ENCODE measurements around the gene LCOR. TPM values are rescaled to one million over a fixed set of nuclear protein-coding genes. Genes with fewer than 3 reads are reported as not detected.

LCOR gene
- total and polyA plus RNA-seq, 2 of the 13 experiments (the other 11 are each of a cell fraction or from before 2014, with no cell fraction given) = 12.4 to 23.7 TPM

DNA sequence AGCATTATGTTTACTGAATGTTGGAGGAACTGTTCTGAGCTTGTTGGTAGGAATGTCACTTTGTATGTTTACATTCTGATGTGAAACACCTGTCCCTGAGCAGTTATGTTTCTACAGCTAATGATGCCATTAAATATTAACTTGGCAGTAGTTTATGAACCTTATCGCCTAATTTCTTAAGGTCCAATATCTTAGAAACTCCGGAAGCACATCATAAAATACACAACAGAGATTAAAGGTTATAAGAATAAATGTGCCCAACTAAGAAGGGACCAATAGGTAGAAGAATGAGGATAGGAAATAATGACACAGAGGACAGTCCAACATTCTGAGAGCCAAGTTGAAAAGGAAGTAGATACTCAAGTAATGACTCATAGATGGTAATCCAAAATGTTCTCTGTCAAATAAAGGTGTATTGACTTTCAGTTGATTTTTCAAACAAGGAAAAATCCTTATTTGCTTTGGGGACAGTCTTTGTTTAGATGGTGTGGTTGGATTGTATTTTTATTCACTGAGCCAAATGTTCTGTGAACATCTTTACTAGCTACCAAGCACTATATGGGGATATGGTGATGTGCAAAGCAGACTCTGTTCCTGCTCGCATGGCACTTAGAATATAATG lies 31.9 kb downstream of the LCOR start (continued):
- TF ChIP-seq, protein P1, sequence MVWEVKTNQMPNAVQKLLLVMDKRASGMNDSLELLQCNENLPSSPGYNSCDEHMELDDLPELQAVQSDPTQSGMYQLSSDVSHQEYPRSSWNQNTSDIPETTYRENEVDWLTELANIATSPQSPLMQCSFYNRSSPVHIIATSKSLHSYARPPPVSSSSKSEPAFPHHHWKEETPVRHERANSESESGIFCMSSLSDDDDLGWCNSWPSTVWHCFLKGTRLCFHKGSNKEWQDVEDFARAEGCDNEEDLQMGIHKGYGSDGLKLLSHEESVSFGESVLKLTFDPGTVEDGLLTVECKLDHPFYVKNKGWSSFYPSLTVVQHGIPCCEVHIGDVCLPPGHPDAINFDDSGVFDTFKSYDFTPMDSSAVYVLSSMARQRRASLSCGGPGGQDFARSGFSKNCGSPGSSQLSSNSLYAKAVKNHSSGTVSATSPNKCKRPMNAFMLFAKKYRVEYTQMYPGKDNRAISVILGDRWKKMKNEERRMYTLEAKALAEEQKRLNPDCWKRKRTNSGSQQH (CRISPR knock-in tag; IDR thresholded peaks at IDR 0.05; ENCODE audit: low read depth) = no peak
- TF ChIP-seq ZNF367 (CRISPR knock-in tag; IDR thresholded peaks at IDR 0.05; ENCODE audit: borderline replicate concordance) (no peak), MED8 (CRISPR knock-in tag; IDR thresholded peaks at IDR 0.05; ENCODE audit: insufficient replicate concordance) (no peak), TGIF2 (CRISPR knock-in tag; IDR thresholded peaks at IDR 0.05) (no peak), HOXA9 (CRISPR knock-in tag; IDR thresholded peaks at IDR 0.05; ENCODE audit: borderline replicate concordance) (no peak), ZNF235 (CRISPR knock-in tag; IDR thresholded peaks at IDR 0.05; ENCODE audit: borderline replicate concordance) (no peak), NKX3-1 (CRISPR knock-in tag; IDR thresholded peaks at IDR 0.05) (peak; percentile 76; the same call in 1 of the 2 replicates), ZSCAN20 (CRISPR knock-in tag; IDR thresholded peaks at IDR 0.05; ENCODE audit: borderline replicate concordance) (no peak; the same call in 1 of the 2 replicates), KMT2A (CRISPR knock-in tag; IDR thresholded peaks at IDR 0.05) (no peak), ZNF256 (CRISPR knock-in tag; conservative IDR thresholded peaks at IDR 0.05) (no peak), ZNF746 (CRISPR knock-in tag; IDR thresholded peaks at IDR 0.05) (no peak), NR1H2 (CRISPR knock-in tag; IDR thresholded peaks at IDR 0.05; ENCODE audit: borderline replicate concordance, low read depth) (no peak), JUNB (CRISPR knock-in tag; IDR thresholded peaks at IDR 0.05; ENCODE audit: borderline replicate concordance) (peak; percentile 98)
- TF ChIP-seq, protein P2, sequence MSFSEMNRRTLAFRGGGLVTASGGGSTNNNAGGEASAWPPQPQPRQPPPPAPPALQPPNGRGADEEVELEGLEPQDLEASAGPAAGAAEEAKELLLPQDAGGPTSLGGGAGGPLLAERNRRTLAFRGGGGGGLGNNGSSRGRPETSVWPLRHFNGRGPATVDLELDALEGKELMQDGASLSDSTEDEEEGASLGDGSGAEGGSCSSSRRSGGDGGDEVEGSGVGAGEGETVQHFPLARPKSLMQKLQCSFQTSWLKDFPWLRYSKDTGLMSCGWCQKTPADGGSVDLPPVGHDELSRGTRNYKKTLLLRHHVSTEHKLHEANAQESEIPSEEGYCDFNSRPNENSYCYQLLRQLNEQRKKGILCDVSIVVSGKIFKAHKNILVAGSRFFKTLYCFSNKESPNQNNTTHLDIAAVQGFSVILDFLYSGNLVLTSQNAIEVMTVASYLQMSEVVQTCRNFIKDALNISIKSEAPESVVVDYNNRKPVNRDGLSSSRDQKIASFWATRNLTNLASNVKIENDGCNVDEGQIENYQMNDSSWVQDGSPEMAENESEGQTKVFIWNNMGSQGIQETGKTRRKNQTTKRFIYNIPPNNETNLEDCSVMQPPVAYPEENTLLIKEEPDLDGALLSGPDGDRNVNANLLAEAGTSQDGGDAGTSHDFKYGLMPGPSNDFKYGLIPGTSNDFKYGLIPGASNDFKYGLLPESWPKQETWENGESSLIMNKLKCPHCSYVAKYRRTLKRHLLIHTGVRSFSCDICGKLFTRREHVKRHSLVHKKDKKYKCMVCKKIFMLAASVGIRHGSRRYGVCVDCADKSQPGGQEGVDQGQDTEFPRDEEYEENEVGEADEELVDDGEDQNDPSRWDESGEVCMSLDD (CRISPR knock-in tag; IDR thresholded peaks at IDR 0.05; ENCODE audit: borderline replicate concordance) = no peak
- TF ChIP-seq, protein P3, sequence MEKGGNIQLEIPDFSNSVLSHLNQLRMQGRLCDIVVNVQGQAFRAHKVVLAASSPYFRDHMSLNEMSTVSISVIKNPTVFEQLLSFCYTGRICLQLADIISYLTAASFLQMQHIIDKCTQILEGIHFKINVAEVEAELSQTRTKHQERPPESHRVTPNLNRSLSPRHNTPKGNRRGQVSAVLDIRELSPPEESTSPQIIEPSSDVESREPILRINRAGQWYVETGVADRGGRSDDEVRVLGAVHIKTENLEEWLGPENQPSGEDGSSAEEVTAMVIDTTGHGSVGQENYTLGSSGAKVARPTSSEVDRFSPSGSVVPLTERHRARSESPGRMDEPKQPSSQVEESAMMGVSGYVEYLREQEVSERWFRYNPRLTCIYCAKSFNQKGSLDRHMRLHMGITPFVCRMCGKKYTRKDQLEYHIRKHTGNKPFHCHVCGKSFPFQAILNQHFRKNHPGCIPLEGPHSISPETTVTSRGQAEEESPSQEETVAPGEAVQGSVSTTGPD (CRISPR knock-in tag; IDR thresholded peaks at IDR 0.05) = no peak
- TF ChIP-seq, protein P4, sequence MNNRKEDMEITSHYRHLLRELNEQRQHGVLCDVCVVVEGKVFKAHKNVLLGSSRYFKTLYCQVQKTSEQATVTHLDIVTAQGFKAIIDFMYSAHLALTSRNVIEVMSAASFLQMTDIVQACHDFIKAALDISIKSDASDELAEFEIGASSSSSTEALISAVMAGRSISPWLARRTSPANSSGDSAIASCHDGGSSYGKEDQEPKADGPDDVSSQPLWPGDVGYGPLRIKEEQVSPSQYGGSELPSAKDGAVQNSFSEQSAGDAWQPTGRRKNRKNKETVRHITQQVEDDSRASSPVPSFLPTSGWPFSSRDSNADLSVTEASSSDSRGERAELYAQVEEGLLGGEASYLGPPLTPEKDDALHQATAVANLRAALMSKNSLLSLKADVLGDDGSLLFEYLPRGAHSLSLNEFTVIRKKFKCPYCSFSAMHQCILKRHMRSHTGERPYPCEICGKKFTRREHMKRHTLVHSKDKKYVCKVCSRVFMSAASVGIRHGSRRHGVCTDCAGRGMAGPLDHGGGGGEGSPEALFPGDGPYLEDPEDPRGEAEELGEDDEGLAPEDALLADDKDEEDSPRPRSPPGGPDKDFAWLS (CRISPR knock-in tag; IDR thresholded peaks at IDR 0.05; ENCODE audit: borderline replicate concordance) = no peak
- TF ChIP-seq, protein P5, sequence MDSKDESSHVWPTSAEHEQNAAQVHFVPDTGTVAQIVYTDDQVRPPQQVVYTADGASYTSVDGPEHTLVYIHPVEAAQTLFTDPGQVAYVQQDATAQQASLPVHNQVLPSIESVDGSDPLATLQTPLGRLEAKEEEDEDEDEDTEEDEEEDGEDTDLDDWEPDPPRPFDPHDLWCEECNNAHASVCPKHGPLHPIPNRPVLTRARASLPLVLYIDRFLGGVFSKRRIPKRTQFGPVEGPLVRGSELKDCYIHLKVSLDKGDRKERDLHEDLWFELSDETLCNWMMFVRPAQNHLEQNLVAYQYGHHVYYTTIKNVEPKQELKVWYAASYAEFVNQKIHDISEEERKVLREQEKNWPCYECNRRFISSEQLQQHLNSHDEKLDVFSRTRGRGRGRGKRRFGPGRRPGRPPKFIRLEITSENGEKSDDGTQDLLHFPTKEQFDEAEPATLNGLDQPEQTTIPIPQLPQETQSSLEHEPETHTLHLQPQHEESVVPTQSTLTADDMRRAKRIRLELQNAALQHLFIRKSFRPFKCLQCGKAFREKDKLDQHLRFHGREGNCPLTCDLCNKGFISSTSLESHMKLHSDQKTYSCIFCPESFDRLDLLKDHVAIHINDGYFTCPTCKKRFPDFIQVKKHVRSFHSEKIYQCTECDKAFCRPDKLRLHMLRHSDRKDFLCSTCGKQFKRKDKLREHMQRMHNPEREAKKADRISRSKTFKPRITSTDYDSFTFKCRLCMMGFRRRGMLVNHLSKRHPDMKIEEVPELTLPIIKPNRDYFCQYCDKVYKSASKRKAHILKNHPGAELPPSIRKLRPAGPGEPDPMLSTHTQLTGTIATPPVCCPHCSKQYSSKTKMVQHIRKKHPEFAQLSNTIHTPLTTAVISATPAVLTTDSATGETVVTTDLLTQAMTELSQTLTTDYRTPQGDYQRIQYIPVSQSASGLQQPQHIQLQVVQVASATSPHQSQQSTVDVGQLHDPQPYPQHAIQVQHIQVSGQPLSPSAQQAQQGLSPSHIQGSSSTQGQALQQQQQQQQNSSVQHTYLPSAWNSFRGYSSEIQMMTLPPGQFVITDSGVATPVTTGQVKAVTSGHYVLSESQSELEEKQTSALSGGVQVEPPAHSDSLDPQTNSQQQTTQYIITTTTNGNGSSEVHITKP (CRISPR knock-in tag; IDR thresholded peaks at IDR 0.05; ENCODE audit: low read depth) = no peak
